ENCODE results near the gene PLAC1.

DNA sequence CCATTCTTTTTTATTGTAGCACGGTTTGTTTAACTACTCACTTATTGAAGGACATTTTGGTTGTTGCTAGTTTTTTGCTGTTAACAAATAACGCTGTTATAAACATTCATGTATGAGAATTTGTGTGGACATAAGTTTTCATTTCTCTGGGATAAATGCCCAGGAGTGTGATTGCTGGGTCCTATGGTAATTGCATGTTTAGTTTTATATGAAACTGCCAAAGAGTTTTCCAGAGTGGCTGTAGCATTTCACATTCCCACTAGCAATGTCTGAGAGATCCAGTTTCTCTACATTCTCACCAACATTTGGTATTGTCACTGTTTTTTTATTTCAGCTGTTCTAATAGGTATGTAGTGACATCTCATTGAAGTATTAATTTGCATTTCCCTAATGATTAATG is 66.8 kb downstream of the PLAC1 start:
- TF ChIP-seq, protein P1, sequence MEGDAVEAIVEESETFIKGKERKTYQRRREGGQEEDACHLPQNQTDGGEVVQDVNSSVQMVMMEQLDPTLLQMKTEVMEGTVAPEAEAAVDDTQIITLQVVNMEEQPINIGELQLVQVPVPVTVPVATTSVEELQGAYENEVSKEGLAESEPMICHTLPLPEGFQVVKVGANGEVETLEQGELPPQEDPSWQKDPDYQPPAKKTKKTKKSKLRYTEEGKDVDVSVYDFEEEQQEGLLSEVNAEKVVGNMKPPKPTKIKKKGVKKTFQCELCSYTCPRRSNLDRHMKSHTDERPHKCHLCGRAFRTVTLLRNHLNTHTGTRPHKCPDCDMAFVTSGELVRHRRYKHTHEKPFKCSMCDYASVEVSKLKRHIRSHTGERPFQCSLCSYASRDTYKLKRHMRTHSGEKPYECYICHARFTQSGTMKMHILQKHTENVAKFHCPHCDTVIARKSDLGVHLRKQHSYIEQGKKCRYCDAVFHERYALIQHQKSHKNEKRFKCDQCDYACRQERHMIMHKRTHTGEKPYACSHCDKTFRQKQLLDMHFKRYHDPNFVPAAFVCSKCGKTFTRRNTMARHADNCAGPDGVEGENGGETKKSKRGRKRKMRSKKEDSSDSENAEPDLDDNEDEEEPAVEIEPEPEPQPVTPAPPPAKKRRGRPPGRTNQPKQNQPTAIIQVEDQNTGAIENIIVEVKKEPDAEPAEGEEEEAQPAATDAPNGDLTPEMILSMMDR (IDR thresholded peaks at IDR 0.05 in 2 of 3, conservative IDR thresholded peaks at IDR 0.05 in 1 of 3; ENCODE audit: borderline replicate concordance in 1 of 3, insufficient read depth in 1 of 3, low read depth in 2 of 3, low read length in 2 of 3) = no peak
- TF ChIP-seq EZH2 (IDR thresholded peaks at IDR 0.05) = no peak
